NT2/D1 (cell line): ENCODE measurements around the gene NABP1.
"Not testable (repeated sequence)": the region's sequence is repeated elsewhere in the genome, so short reads cannot be mapped to it uniquely, and the experiment has no call there.

Experiments used
- DNase-seq: peaks from one replicate; pipeline ENCODE4 v3.0.0-alpha.2; 2011; ENCODE audit warnings: low read depth, low spot score
- H3K27me3 ChIP-seq: 2 replicates; pipeline ENCODE4 v1.6.0; 2011; ENCODE audit warnings: mild to moderate bottlenecking; ENCODE audit not compliant: insufficient read length, insufficient read depth
- H3K36me3 ChIP-seq: 2 replicates; pipeline ENCODE4 v1.6.1; 2011; ENCODE audit warnings: mild to moderate bottlenecking, low read length, mixed read lengths; ENCODE audit not compliant: insufficient read depth, insufficient read length
- H3K4me1 ChIP-seq: 2 replicates; pipeline ENCODE4 v1.5.1; 2011; ENCODE audit not compliant: insufficient read depth, insufficient read length
- H3K4me3 ChIP-seq: 2 replicates; pipeline ENCODE4 v1.5.1; 2011; ENCODE audit warnings: low read depth; ENCODE audit not compliant: insufficient read length
- H3K9ac ChIP-seq: 2 replicates; pipeline ENCODE4 v1.6.0; 2011; ENCODE audit warnings: low read depth; ENCODE audit not compliant: insufficient read length
- H3K9me3 ChIP-seq: 2 replicates; pipeline ENCODE4 v1.5.1; 2011; ENCODE audit warnings: mild to moderate bottlenecking, low read length; ENCODE audit not compliant: insufficient read depth
- SUZ12 ChIP-seq: IDR thresholded peaks from 2 replicates; pipeline ENCODE4 v1.6.1; 2011; ENCODE audit not compliant: insufficient read length, insufficient read depth; ENCODE audit errors: extremely low read depth
- YY1 ChIP-seq: IDR thresholded peaks from 2 replicates; pipeline ENCODE4 v1.6.1; 2011; ENCODE audit not compliant: insufficient read length, insufficient read depth
- ZNF274 ChIP-seq: IDR thresholded peaks from 2 replicates; pipeline ENCODE4 v1.6.1; 2011; ENCODE audit warnings: mild to moderate bottlenecking, low read depth, low read length

NABP1 gene

GRCh38 chr2:191642541-191642940 is 35.4 kb upstream of the NABP1 start:
- no peak overlapping the region for H3K9ac ChIP-seq
- H3K36me3 ChIP-seq: no peaks in the 10 kb centered on the region
- H3K27me3 ChIP-seq: no peaks in the 10 kb centered on the region
- peaks cover 3% of the 10 kb centered on the region for H3K4me1 ChIP-seq
- TF ChIP-seq ZNF274 (no peak), YY1 (no peak), SUZ12 (no peak)
- no peak for DNase-seq
- no peaks in the 10 kb centered on the region for H3K9me3 ChIP-seq
- no peak overlapping the region for H3K4me3 ChIP-seq

GRCh38 chr2:191643429-191643828 is 34.5 kb upstream of the NABP1 start:
- no peaks in the 10 kb centered on the region for H3K36me3 ChIP-seq
- H3K27me3 ChIP-seq: no peaks in the 10 kb centered on the region
- H3K9ac ChIP-seq: no peak overlapping the region
- no peak for DNase-seq
- TF ChIP-seq ZNF274 (no peak), SUZ12 (no peak), YY1 (no peak)
- peaks cover 1% of the 10 kb centered on the region for H3K4me1 ChIP-seq
- H3K9me3 ChIP-seq: no peaks in the 10 kb centered on the region
- no peak overlapping the region for H3K4me3 ChIP-seq

GRCh38 chr2:191644613-191645012 is 33.3 kb upstream of the NABP1 start:
- not testable (repeated sequence) for H3K4me3 ChIP-seq, H3K27me3 ChIP-seq, DNase-seq, H3K36me3 ChIP-seq, H3K9me3 ChIP-seq, H3K4me1 ChIP-seq, H3K9ac ChIP-seq

- no peak overlapping the region for H3K4me3 ChIP-seq
- TF ChIP-seq ZNF274 (no peak), YY1 (no peak), SUZ12 (no peak)
- H3K9me3 ChIP-seq: no peaks in the 10 kb centered on the region
- no peaks in the 10 kb centered on the region for H3K4me1 ChIP-seq
- H3K36me3 ChIP-seq: no peaks in the 10 kb centered on the region
- no peak for DNase-seq
- H3K27me3 ChIP-seq: no peaks in the 10 kb centered on the region
- H3K9ac ChIP-seq: no peak overlapping the region
These were observed 32.9 kb upstream of the NABP1 start for GRCh38 chr2:191645032-191645431.

GRCh38 chr2:191645434-191646162 is 32.3 kb upstream of the NABP1 start:
- H3K9ac ChIP-seq: no peak overlapping the region
- no peaks in the 10 kb centered on the region for H3K4me1 ChIP-seq
- no peak for DNase-seq
- TF ChIP-seq SUZ12 (no peak), YY1 (no peak), ZNF274 (no peak)
- no peaks in the 10 kb centered on the region for H3K27me3 ChIP-seq
- no peak overlapping the region for H3K4me3 ChIP-seq
- H3K36me3 ChIP-seq: no peaks in the 10 kb centered on the region
- no peaks in the 10 kb centered on the region for H3K9me3 ChIP-seq

DNA sequence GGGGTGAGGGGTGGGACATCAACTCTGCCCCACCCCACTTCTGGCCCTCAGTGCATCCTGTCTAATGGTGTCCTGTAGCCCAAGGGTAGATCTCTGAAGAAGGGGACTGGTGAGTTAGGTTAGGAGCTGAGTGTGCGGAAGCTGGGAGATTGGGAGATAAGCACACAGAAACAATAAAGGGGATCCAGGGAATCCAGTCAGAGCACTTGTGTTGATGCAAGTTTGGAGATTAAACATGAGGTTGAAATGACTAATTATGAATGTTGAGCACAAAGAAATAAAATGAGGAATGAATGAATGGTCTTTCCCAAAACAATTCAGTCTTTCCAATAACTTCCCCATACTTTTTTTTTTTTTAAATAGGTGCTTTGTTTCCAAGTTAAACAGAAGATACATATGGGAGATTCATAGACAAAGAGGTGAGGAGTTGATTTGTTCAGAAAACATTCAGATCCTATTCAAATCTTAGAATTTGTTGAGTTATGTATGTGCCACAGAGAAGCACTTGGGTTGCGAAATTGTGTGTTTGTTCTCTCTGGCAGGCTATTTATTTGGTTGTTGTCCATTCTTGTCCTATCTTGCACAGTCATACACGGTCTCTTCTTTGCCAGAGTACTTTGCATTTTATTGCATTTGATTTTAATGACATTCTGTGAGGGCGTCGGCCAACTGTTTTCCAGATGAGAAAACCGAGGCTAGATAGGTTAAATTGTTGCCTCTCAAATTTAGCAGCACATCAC is 31.6 kb upstream of the NABP1 start:
- Histone ChIP-seq H3K27me3 (no peaks in the 10 kb centered on the region), H3K9me3 (no peaks in the 10 kb centered on the region), H3K9ac (no peak overlapping the region), H3K4me3 (no peak overlapping the region), H3K4me1 (no peaks in the 10 kb centered on the region), H3K36me3 (no peaks in the 10 kb centered on the region)
- no peak for DNase-seq
- TF ChIP-seq SUZ12 (no peak), ZNF274 (no peak), YY1 (no peak)

DNA sequence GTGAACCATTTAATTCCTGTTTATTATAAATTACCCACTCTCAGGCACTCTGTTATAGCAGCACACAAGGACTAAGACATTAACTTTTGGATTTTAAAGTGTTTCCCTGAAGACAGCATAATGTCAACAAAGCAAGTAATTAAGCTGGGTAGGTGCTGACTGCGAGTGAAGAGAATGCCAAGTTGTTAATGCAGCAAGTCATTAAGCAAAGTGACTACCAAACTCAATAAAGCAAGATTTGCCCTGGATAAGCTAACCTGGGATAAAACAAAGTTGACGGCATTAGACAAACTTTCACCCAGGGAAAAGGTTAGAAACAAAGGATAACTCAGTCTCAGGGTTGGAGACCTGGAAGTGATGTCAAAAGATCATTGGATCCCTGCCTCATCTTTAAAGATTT is 28.4 kb upstream of the NABP1 start:
- Histone ChIP-seq H3K9me3 (no peaks in the 10 kb centered on the region; the same call in 1 of the 2 replicates), H3K27me3 (no peaks in the 10 kb centered on the region), H3K4me1 (no peaks in the 10 kb centered on the region), H3K36me3 (no peaks in the 10 kb centered on the region), H3K4me3 (no peak overlapping the region), H3K9ac (no peak overlapping the region)
- TF ChIP-seq ZNF274: no peak
- TF ChIP-seq SUZ12: no peak
- no peak for TF ChIP-seq YY1
- no peak for DNase-seq
